ENCODE results near the gene ZNF385B. TPM values are rescaled to one million over a fixed set of nuclear protein-coding genes. Genes with fewer than 3 reads are reported as not detected.

The ZNF385B gene
- total RNA-seq, 1 donor from 2014 or later, result not detected

DNA sequence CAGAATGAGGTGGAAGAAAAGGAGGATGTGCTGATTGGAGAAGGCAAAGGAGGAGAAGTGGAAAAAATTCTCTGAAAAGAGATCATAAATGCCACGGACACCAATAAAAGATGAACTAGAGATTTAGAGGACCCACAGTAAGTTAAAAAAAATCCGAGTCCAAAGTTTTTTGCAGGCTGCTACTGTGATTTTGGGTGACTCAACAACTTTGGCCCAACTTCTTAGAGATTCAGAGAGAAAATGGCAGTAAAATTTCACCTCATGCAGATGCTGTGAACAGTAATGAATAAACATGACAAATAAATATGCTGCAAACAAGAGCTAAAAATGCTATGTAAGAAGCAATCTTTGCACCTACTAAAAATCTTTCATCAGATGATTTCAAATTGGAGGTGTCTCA lies 419.9 kb downstream of the ZNF385B start:
- Mint-ChIP-seq H3K36me3 (ENCODE audit: low read depth) (no peaks in the 10 kb centered on the region), H3K4me1 (ENCODE audit: low read depth) (no peaks in the 10 kb centered on the region), H3K27me3 (ENCODE audit: insufficient read depth) (peaks cover 15% of the 10 kb centered on the region), H3K4me3 (no peak overlapping the region), H3K9me3 (no peaks in the 10 kb centered on the region), H3K27ac (no peak overlapping the region)
- no peak for DNase-seq (ENCODE audit: low spot score)
- intact Hi-C loops (cut with micrococcal nuclease), result loop anchor here (2.0 kb wide), 1 partner anchor 19 kb away; no protein-coding TSS in a partner anchor

DNA sequence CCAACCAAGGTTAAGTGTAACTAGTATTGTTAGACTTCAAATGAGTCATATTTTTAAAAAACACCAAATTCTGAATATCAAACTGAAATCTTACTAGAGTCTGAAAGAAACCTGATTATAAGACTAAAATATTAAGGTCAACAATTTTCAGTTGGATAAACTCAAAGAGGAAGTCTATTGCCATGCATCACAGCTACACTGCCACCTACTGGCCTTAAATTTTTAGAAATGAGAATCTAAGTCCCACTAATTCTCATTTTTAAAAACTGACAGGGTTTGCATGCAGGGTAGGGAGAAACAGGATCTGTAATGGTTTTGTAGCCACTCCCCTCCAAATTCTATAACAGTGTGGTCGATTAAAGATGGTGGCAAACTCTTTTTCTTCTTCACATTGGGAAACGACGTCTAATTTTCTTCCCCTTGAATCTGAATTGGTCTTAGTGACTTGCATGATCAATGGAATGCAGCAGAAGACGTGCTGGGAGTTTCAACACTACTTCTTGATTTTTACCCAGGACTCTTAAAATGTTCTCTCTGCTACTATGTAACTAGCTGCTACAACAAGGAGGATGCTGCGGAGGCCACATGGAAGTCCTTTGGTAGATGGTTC lies 420.7 kb downstream of the ZNF385B start:
- intact Hi-C loops (cut with micrococcal nuclease), result loop anchor here (1.0 to 2.0 kb wide), 3 partner anchors 18 to 644 kb away; no protein-coding TSS in a partner anchor
- DNase-seq (ENCODE audit: low spot score), result no peak
- H3K27me3 Mint-ChIP-seq (ENCODE audit: insufficient read depth), result peaks cover 15% of the 10 kb centered on the region
- no peaks in the 10 kb centered on the region for H3K36me3 Mint-ChIP-seq (ENCODE audit: low read depth)
- H3K27ac Mint-ChIP-seq, result no peak overlapping the region
- H3K4me1 Mint-ChIP-seq (ENCODE audit: low read depth), result no peaks in the 10 kb centered on the region
- no peak overlapping the region for H3K4me3 Mint-ChIP-seq
- no peaks in the 10 kb centered on the region for H3K9me3 Mint-ChIP-seq

DNA sequence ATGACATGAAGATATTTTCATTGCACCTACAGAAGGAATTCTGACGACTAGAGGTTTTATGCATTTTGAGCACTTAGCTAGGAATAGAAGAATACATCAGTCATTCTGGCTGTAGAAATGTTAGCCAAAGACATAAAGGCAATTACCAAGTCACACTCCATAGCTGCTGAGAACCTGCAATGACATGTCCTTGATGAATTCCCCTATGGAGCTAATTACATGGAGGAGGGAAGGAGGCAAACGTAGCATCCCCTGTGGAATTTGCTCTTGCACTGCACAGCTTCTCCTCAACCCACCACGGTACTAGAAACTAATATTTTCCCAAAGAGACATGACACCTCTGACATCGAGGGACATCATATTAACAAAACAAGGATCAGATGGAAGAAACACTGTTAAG lies 422.8 kb downstream of the ZNF385B start:
- Mint-ChIP-seq H3K9me3 (no peaks in the 10 kb centered on the region), H3K27me3 (ENCODE audit: insufficient read depth) (peaks cover 14% of the 10 kb centered on the region), H3K27ac (no peak overlapping the region), H3K36me3 (ENCODE audit: low read depth) (no peaks in the 10 kb centered on the region), H3K4me3 (no peak overlapping the region), H3K4me1 (ENCODE audit: low read depth) (no peaks in the 10 kb centered on the region)
- intact Hi-C loops (cut with micrococcal nuclease), result no loop called here
- no peak for DNase-seq (ENCODE audit: low spot score)

DNA sequence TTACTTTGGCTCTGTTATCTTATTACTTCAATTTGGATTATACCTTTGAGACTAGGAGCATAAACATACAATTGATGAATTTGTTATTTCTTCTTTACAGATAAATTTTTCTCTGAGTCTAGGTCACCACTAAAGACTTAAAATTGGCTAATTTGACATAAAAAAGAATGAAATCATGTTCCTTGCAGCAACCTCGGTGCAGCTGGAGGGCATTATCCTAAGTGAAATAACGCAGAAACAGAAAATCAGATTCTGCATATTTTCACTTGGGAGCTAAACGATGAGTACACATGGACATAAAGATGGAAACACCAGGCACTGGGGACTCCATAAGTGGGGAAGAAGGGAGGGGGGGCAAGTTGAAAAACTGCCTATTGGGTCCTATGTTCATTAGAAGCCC lies 424.0 kb downstream of the ZNF385B start:
- H3K4me1 Mint-ChIP-seq (ENCODE audit: low read depth), result no peaks in the 10 kb centered on the region
- H3K27me3 Mint-ChIP-seq (ENCODE audit: insufficient read depth), result peaks cover 3% of the 10 kb centered on the region
- no peak for DNase-seq (ENCODE audit: low spot score)
- no peak overlapping the region for H3K4me3 Mint-ChIP-seq
- H3K27ac Mint-ChIP-seq, result no peak overlapping the region
- intact Hi-C loops (cut with micrococcal nuclease), result no loop called here
- no peaks in the 10 kb centered on the region for H3K9me3 Mint-ChIP-seq
- H3K36me3 Mint-ChIP-seq (ENCODE audit: low read depth), result no peaks in the 10 kb centered on the region

DNA sequence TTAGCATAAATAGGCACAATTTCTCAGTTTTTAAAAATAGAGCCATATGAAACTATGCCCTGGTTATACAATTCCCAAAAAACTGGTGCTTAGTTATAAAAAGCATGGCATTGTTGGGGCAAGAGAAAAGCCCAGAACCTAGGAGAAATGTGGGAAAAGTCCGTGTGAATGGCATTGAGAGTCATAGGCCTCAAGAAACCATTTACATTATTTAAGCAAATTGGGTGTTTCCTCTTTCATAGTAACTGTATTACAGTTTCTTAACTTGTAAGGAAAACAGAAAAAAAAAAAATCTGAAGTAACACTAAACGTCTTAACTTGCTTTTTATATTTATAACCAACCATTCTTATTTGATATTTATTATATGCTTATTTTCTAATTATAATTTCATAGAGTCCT lies 425.8 kb downstream of the ZNF385B start:
- DNase-seq (ENCODE audit: low spot score), result no peak
- H3K27me3 Mint-ChIP-seq (ENCODE audit: insufficient read depth), result peaks cover 7% of the 10 kb centered on the region
- H3K36me3 Mint-ChIP-seq (ENCODE audit: low read depth), result no peaks in the 10 kb centered on the region
- no peaks in the 10 kb centered on the region for H3K4me1 Mint-ChIP-seq (ENCODE audit: low read depth)
- H3K4me3 Mint-ChIP-seq, result no peak overlapping the region
- H3K9me3 Mint-ChIP-seq, result no peaks in the 10 kb centered on the region
- intact Hi-C loops (cut with micrococcal nuclease), result no loop called here
- no peak overlapping the region for H3K27ac Mint-ChIP-seq

DNA sequence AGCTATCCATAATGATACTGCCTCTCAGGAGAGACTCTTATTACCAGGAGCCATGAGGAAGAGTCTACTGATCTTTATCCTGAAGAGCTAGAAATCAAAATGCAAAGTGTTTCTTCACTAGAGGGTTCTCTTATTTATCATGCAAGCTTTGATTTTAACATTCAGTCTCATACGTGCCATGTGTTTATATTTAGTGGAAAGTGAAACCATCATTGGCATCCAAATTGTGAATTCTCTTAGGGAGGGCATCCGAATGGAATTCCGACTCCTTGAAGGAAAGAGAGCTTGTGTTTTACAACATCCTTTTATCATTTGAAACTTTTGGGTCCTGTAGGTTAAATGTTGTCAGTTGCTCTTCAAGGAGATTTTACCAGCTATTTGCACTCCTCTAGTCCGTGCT lies 426.4 kb downstream of the ZNF385B start:
- H3K27ac Mint-ChIP-seq, result no peak overlapping the region
- H3K4me1 Mint-ChIP-seq (ENCODE audit: low read depth), result no peaks in the 10 kb centered on the region
- no peaks in the 10 kb centered on the region for H3K36me3 Mint-ChIP-seq (ENCODE audit: low read depth)
- H3K27me3 Mint-ChIP-seq (ENCODE audit: insufficient read depth), result peaks cover 7% of the 10 kb centered on the region
- intact Hi-C loops (cut with micrococcal nuclease), result no loop called here
- DNase-seq (ENCODE audit: low spot score), result no peak
- H3K4me3 Mint-ChIP-seq, result no peak overlapping the region
- no peaks in the 10 kb centered on the region for H3K9me3 Mint-ChIP-seq

DNA sequence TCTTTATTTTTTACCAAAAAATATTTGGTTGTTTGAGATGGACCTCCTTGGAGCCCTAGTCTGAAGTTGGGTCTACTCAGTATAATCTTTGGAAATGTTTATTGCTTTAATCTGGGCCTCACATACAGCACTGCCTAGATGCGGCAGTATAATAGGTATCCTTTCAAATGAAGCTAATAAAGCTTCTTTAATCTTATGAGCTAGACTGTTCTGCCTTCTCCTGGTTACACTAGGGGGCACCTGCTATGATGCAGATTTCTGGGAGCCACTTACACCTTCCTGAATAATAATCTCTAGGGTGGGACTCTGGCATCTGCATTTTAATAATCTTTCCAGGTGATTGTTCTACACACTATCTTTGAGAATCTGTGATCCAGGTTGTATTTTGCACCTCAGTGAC lies 427.1 kb downstream of the ZNF385B start:
- Mint-ChIP-seq H3K4me1 (ENCODE audit: low read depth) (no peaks in the 10 kb centered on the region), H3K9me3 (no peaks in the 10 kb centered on the region), H3K27me3 (ENCODE audit: insufficient read depth) (peaks cover 7% of the 10 kb centered on the region), H3K36me3 (ENCODE audit: low read depth) (no peaks in the 10 kb centered on the region), H3K4me3 (no peak overlapping the region), H3K27ac (no peak overlapping the region)
- DNase-seq (ENCODE audit: low spot score), result no peak
- intact Hi-C loops (cut with micrococcal nuclease), result no loop called here

DNA sequence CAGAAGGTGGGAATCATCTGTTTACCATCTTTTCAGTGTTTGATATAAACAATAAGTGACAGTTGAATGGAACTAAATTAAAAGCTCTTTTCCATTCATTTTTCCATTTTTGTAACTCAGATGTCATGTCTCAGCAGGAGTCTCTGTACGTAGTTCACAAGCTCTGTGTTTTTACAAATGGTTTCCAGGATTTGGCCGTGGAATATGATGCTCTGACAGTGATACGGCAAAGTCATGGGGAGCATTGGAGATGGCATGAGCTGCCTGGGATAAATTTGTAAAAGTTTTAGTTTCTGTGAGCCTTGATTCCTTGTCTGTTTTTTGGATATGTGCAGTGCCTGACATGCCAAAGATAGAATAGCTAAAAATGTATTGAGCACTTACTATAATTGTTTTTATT lies 428.7 kb downstream of the ZNF385B start:
- DNase-seq (ENCODE audit: low spot score), result no peak
- no peak overlapping the region for H3K4me3 Mint-ChIP-seq
- intact Hi-C loops (cut with micrococcal nuclease), result no loop called here
- H3K4me1 Mint-ChIP-seq (ENCODE audit: low read depth), result no peaks in the 10 kb centered on the region
- no peaks in the 10 kb centered on the region for H3K9me3 Mint-ChIP-seq
- H3K27me3 Mint-ChIP-seq (ENCODE audit: insufficient read depth), result peaks cover 11% of the 10 kb centered on the region
- no peaks in the 10 kb centered on the region for H3K36me3 Mint-ChIP-seq (ENCODE audit: low read depth)
- no peak overlapping the region for H3K27ac Mint-ChIP-seq

DNA sequence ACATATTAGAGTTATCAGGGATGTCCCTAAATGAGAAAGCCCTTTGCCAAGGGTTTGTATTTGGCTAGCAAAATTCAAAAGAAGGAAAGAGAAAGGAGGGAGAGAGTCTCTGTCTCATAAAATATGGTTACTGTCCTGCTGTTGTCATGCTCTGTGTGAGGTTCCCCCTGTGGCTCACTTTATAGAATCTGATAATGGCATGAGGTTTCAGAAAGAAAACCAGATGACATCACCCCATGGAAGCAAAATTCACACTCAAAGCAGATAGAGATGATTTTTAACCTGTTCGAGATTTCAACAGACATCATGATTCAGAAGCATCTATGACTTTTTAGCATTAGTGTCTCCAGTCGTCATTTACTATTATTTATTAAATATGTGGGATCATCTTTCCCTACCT lies 431.8 kb downstream of the ZNF385B start:
- Mint-ChIP-seq H3K4me1 (ENCODE audit: low read depth) (no peaks in the 10 kb centered on the region), H3K27ac (no peak overlapping the region), H3K9me3 (no peaks in the 10 kb centered on the region), H3K36me3 (ENCODE audit: low read depth) (no peaks in the 10 kb centered on the region), H3K27me3 (ENCODE audit: insufficient read depth) (peaks cover 20% of the 10 kb centered on the region), H3K4me3 (no peak overlapping the region)
- no peak for DNase-seq (ENCODE audit: low spot score)
- intact Hi-C loops (cut with micrococcal nuclease), result no loop called here

DNA sequence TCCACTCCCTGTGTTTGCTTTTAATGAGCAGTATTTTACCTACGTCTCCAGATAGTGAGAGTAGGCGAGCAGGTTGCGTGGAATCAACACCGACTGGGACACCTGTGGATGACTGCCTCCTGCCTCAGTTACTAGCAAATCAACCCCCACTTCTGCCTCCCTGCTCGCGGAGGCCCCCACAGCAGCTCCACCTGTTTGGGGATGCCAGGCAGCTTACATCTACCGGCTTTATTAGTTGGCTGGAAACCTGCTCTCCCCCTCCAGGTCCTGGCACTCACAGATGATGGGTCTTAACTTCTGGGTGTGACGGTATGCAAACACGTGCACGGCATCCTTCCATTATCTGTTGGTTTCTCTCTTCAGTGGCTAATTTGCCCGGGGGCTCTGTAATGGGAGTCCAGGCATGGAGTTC lies 432.3 kb downstream of the ZNF385B start:
- Mint-ChIP-seq H3K4me3 (no peak overlapping the region), H3K9me3 (no peaks in the 10 kb centered on the region), H3K36me3 (ENCODE audit: low read depth) (no peaks in the 10 kb centered on the region), H3K4me1 (ENCODE audit: low read depth) (no peaks in the 10 kb centered on the region), H3K27me3 (ENCODE audit: insufficient read depth) (peaks cover 20% of the 10 kb centered on the region), H3K27ac (no peak overlapping the region)
- intact Hi-C loops (cut with micrococcal nuclease), result no loop called here
- DNase-seq (ENCODE audit: low spot score), result no peak

DNA sequence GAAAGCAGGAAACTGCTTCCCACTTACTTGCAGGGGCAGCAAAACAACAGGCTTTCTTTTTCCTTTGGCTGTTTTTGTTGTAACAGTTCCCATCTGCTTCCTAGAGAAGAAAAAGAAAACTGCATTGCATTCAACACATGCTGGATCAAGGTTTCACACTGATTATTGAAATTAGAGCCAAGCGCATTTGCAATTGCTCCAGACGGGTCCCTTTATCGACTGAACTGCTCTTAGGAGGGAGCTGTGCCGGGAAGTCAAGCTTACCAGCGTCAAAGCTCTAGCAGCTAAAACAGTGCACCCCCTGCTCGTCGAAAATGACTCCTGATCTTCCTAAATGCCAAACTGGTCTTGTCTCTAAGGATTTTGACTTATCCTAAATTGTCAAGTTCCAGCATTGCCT lies 432.8 kb downstream of the ZNF385B start:
- no peak overlapping the region for H3K27ac Mint-ChIP-seq
- intact Hi-C loops (cut with micrococcal nuclease), result no loop called here
- no peaks in the 10 kb centered on the region for H3K9me3 Mint-ChIP-seq
- H3K27me3 Mint-ChIP-seq (ENCODE audit: insufficient read depth), result peaks cover 23% of the 10 kb centered on the region
- no peaks in the 10 kb centered on the region for H3K36me3 Mint-ChIP-seq (ENCODE audit: low read depth)
- DNase-seq (ENCODE audit: low spot score), result no peak
- H3K4me1 Mint-ChIP-seq (ENCODE audit: low read depth), result no peaks in the 10 kb centered on the region
- no peak overlapping the region for H3K4me3 Mint-ChIP-seq

DNA sequence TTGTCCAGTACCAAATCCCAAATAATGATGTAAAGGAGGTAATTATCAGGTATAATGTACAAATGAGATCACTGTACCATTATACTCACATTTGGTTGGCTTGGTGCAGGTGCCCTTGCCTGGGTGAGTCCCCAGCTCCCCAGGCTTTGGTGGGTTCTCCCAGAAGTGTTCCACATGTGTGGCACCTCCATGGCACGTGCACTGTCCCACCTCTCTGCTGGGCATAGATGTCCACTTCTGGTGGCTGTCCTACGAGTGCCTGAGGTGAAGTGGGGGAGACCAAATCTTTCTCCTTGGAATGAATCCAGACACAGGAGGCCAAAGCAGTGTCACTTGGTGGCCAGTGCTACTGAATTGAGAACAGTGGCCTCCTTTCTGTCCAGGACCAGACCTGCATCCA lies 434.3 kb downstream of the ZNF385B start:
- Mint-ChIP-seq H3K27me3 (ENCODE audit: insufficient read depth) (peaks cover 29% of the 10 kb centered on the region), H3K27ac (no peak overlapping the region), H3K4me1 (ENCODE audit: low read depth) (no peaks in the 10 kb centered on the region), H3K36me3 (ENCODE audit: low read depth) (no peaks in the 10 kb centered on the region), H3K9me3 (no peaks in the 10 kb centered on the region), H3K4me3 (no peak overlapping the region)
- intact Hi-C loops (cut with micrococcal nuclease), result no loop called here
- DNase-seq (ENCODE audit: low spot score), result no peak

DNA sequence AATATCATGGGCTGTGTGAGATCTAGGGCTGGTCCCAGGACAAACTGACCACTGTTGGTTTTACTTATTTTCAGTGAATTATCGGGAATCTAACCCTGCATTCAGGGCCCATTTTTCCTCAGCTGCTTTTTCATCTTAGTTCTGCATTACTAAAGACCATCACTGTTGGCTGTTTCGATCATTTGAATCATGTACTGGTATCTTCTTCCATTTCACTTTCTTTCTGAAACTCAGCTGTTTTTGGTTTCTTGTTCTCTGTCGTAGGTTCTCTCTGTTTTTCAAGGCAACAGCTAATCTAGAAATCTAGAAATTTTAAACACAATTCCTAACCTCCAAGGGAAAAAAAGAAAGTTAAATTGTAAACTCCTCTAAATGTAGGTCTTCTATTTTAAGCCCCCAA lies 436.8 kb downstream of the ZNF385B start:
- no peaks in the 10 kb centered on the region for H3K36me3 Mint-ChIP-seq (ENCODE audit: low read depth)
- no peak overlapping the region for H3K27ac Mint-ChIP-seq
- peaks cover 29% of the 10 kb centered on the region for H3K27me3 Mint-ChIP-seq (ENCODE audit: insufficient read depth)
- no peaks in the 10 kb centered on the region for H3K9me3 Mint-ChIP-seq
- no peak overlapping the region for H3K4me3 Mint-ChIP-seq
- no peak for DNase-seq (ENCODE audit: low spot score)
- no peaks in the 10 kb centered on the region for H3K4me1 Mint-ChIP-seq (ENCODE audit: low read depth)
- intact Hi-C loops (cut with micrococcal nuclease), result loop anchor here (5.0 kb wide), 1 partner anchor 473 kb away; no protein-coding TSS in a partner anchor
